HEK293 (cell line): ENCODE measurements around the gene CACNA1B.

Experiments
- CTCF ChIA-PET: fragments of 350-600 bp; formaldehyde crosslinking; extraction: SDS; loops from one replicate; lab custom pipeline; 2021; ENCODE audit warnings: antibody characterized with exemption; lab: Yijun Ruan, JAX
- POLR2A ChIA-PET: fragments of 300-600 bp; formaldehyde crosslinking; extraction: SDS; loops from one replicate; lab custom pipeline; 2020; ENCODE audit warnings: antibody characterized with exemption, inconsistent platforms; lab: Yijun Ruan, JAX
- H3K27ac ChIP-seq: fragments of 200-500 bp; sonication (Bioruptor generic); 2 replicates; pipeline ENCODE4 v1.5.1; 2014; ENCODE audit warnings: low read depth, low read length, control low read depth, inconsistent platforms; ENCODE audit errors: extremely low read depth
- H3K36me3 ChIP-seq, 2 experiments: fragments of 200-500 bp in 1 of 2; sonication (Bioruptor generic) in 1 of 2; 1 replicate in 1 of 2; 2 replicates in 1 of 2; pipeline ENCODE4 v1.5.1; 2014 to 2017; ENCODE audit warnings: inconsistent platforms in 2 of 2, low read length in 2 of 2; ENCODE audit not compliant: control insufficient read depth in 2 of 2, insufficient read depth in 1 of 2
- H3K4me1 ChIP-seq: fragments of 200-500 bp; sonication (Bioruptor generic); 2 replicates; pipeline ENCODE4 v1.5.1; 2014; ENCODE audit warnings: mild to moderate bottlenecking, low read length, inconsistent platforms; ENCODE audit not compliant: control insufficient read depth, insufficient read depth
- H3K4me3 ChIP-seq: 2 replicates; pipeline ENCODE4 v1.5.1; 2011; ENCODE audit warnings: low read depth, mild to moderate bottlenecking, control low read depth, low read length, moderate library complexity
- H3K9me3 ChIP-seq: fragments of 200-500 bp; sonication (Bioruptor generic); 2 replicates; pipeline ENCODE4 v1.5.1; 2014; ENCODE audit warnings: low read depth, low read length, inconsistent platforms; ENCODE audit not compliant: control insufficient read depth, insufficient read depth
- EGR2 ChIP-seq: fragments of 450-650 bp; formaldehyde crosslinking; IDR thresholded peaks from 2 replicates; pipeline ENCODE4 v1.5.1; 2016; ENCODE audit warnings: low read depth, missing biosample characterization, missing genetic modification characterization
- GLIS1 ChIP-seq: fragments of 450-650 bp; formaldehyde crosslinking; IDR thresholded peaks from 2 replicates; pipeline ENCODE4 v1.5.1; 2016; ENCODE audit warnings: missing biosample characterization, missing genetic modification characterization
- REST ChIP-seq: fragments of 450-650 bp; formaldehyde crosslinking; IDR thresholded peaks from 2 replicates; pipeline ENCODE4 v1.5.1; 2016; ENCODE audit warnings: missing biosample characterization, missing genetic modification characterization
- ZBTB21 ChIP-seq: fragments of 450-650 bp; formaldehyde crosslinking; IDR thresholded peaks from 2 replicates; pipeline ENCODE4 v1.5.1; 2017; ENCODE audit warnings: missing biosample characterization, missing genetic modification characterization
- ZNF18 ChIP-seq: fragments of 450-650 bp; formaldehyde crosslinking; IDR thresholded peaks from 2 replicates; pipeline ENCODE4 v1.5.1; 2016; ENCODE audit warnings: missing biosample characterization, missing genetic modification characterization
- ZNF658 ChIP-seq: fragments of 450-650 bp; formaldehyde crosslinking; IDR thresholded peaks from 2 replicates; pipeline ENCODE4; 2016; ENCODE audit warnings: missing biosample characterization, missing genetic modification characterization
- ZSCAN4 ChIP-seq: fragments of 450-650 bp; formaldehyde crosslinking; IDR thresholded peaks from 2 replicates; pipeline ENCODE4 v1.5.1; 2017; ENCODE audit warnings: missing biosample characterization, missing genetic modification characterization

CACNA1B gene

GRCh38 chr9:138050472-138051330 lies 173.1 kb downstream of the CACNA1B start:
- Histone ChIP-seq H3K36me3 (no peaks in the 10 kb centered on the region), H3K4me1 (no peaks in the 10 kb centered on the region), H3K4me3 (no peak overlapping the region), H3K9me3 (no peaks in the 10 kb centered on the region), H3K27ac (no peak overlapping the region)
- ChIA-PET CTCF (interaction anchor here (1.0 kb wide), 1 partner anchor 15 kb away, joined by 3 read pairs; no protein-coding TSS in a partner anchor), POLR2A (no interaction called here)
- TF ChIP-seq ZBTB21 (tag by site-specific recombination), result no peak
- 0 out of 2 replicates have a peak, but pooled peaks have one; percentile 12 for TF ChIP-seq EGR2 (tag by site-specific recombination)

GRCh38 chr9:138051586-138052321 lies 174.2 kb downstream of the CACNA1B start:
- ChIA-PET POLR2A (no interaction called here), CTCF (interaction anchor here (0.7 to 1.0 kb wide), 2 partner anchors 10 to 15 kb away, joined by 3 to 5 read pairs; no protein-coding TSS in a partner anchor)
- Histone ChIP-seq H3K36me3 (no peaks in the 10 kb centered on the region), H3K4me3 (no peak overlapping the region), H3K9me3 (no peaks in the 10 kb centered on the region), H3K4me1 (no peaks in the 10 kb centered on the region), H3K27ac (no peak overlapping the region)
- TF ChIP-seq ZSCAN4 (tag by site-specific recombination) (peak; percentile 80), REST (tag by site-specific recombination) (no peak), GLIS1 (tag by site-specific recombination) (peak; percentile 90)

GRCh38 chr9:138052322-138052615 lies 174.7 kb downstream of the CACNA1B start:
- H3K9me3 ChIP-seq, result no peaks in the 10 kb centered on the region
- no peak for TF ChIP-seq ZNF18 (tag by site-specific recombination)
- peak; percentile 18; the same call in 1 of the 2 replicates for TF ChIP-seq ZSCAN4 (tag by site-specific recombination)
- no peak for TF ChIP-seq ZNF658
- no peaks in the 10 kb centered on the region for H3K36me3 ChIP-seq
- H3K4me1 ChIP-seq, result no peaks in the 10 kb centered on the region
- H3K27ac ChIP-seq, result no peak overlapping the region
- POLR2A ChIA-PET, result no interaction called here
- CTCF ChIA-PET, result interaction anchor here (0.7 to 1.0 kb wide), 2 partner anchors 9 to 14 kb away, joined by 3 to 5 read pairs; no protein-coding TSS in a partner anchor
- no peak overlapping the region for H3K4me3 ChIP-seq
